Panc1 (cell line): ENCODE measurements around the gene IP6K1. TPM values are rescaled to one million over a fixed set of nuclear protein-coding genes. Genes with fewer than 3 reads are reported as not detected.
A peak's percentile ranks its signal among the peaks of the same experiment; 100 is the strongest.
"Not testable (repeated sequence)": the region's sequence is repeated elsewhere in the genome, so short reads cannot be mapped to it uniquely, and the experiment has no call there.

Experiments
- ATAC-seq: fragments of 200-7000 bp; cut with Tn5 transposase; 2 replicates; pipeline ENCODE4 v1.9.1; 2020; ENCODE audit warnings: mild to moderate bottlenecking, moderate library complexity
- BruUV-seq: library from RNA; stranded (reverse); fragments of 400-500 nt; replicated peaks from 2 replicates; lab custom pipeline; 2021; lab: Mats Ljungman, UMichigan
- CTCF ChIA-PET: fragments of 300-600 bp; sonication (Branson Sonifier 250); formaldehyde crosslinking; loops from one replicate; lab custom pipeline; 2022; ENCODE audit warnings: antibody characterized with exemption; lab: Charles Lee
- POLR2A ChIA-PET: fragments of 300-600 bp; sonication (Branson Sonifier 250); formaldehyde crosslinking; loops from one replicate; lab custom pipeline; 2022; ENCODE audit warnings: antibody characterized with exemption; lab: Charles Lee
- DNase-seq: peaks from one replicate; pipeline ENCODE4 v3.0.0-alpha.2; 2010; ENCODE audit warnings: low read depth, low spot score
- H3K27ac ChIP-seq: 2 replicates; pipeline ENCODE4 v1.5.1; 2011; ENCODE audit warnings: mild to moderate bottlenecking, low read length, inconsistent platforms
- H3K27me3 ChIP-seq: fragments of 200-500 bp; sonication (Bioruptor generic); 2 replicates; pipeline ENCODE4 v1.6.0; 2014; ENCODE audit warnings: low read length, inconsistent platforms; ENCODE audit not compliant: control insufficient read depth, insufficient read depth
- H3K36me3 ChIP-seq: fragments of 200-500 bp; sonication (Bioruptor generic); 2 replicates; pipeline ENCODE4 v1.5.1; 2014; ENCODE audit warnings: inconsistent platforms, mild to moderate bottlenecking, low read length, moderate library complexity; ENCODE audit not compliant: control insufficient read depth, insufficient read depth
- H3K4me1 ChIP-seq: 2 replicates; pipeline ENCODE4 v1.5.1; 2011; ENCODE audit warnings: inconsistent platforms, mild to moderate bottlenecking, low read length, moderate library complexity; ENCODE audit not compliant: control insufficient read depth, insufficient read depth
- H3K4me3 ChIP-seq, 2 experiments: 2 replicates each; pipeline ENCODE4 v1.5.1; 2011 to 2012; ENCODE audit warnings: low read depth in 2 of 2, low read length in 2 of 2, mild to moderate bottlenecking in 2 of 2, inconsistent platforms in 1 of 2, moderate library complexity in 1 of 2
- H3K9me3 ChIP-seq: fragments of 200-500 bp; sonication (Bioruptor generic); 2 replicates; pipeline ENCODE4 v1.5.1; 2014; ENCODE audit warnings: low read depth, mild to moderate bottlenecking, inconsistent platforms, low read length, moderate library complexity; ENCODE audit not compliant: control insufficient read depth, insufficient read depth
- POLR2AphosphoS5 ChIP-seq: IDR thresholded peaks from 2 replicates; pipeline ENCODE4 v1.6.1; 2012; ENCODE audit warnings: mild to moderate bottlenecking, low read depth, low read length, moderate library complexity
- REST ChIP-seq, 2 experiments: IDR thresholded peaks; 2 replicates each; pipeline ENCODE4 v1.6.1; 2011 to 2012; ENCODE audit warnings: low read depth in 2 of 2, control low read depth in 1 of 2, low read length in 1 of 2, mild to moderate bottlenecking in 1 of 2, moderate library complexity in 1 of 2; ENCODE audit not compliant: insufficient read depth in 1 of 2
- SIN3A ChIP-seq: IDR thresholded peaks from 2 replicates; pipeline ENCODE4 v1.6.1; 2012; ENCODE audit warnings: low read depth, mild to moderate bottlenecking, low read length, moderate library complexity, borderline replicate concordance; ENCODE audit not compliant: insufficient read depth
- TCF7L2 ChIP-seq: IDR thresholded peaks from 2 replicates; pipeline ENCODE4 v1.6.1; 2011; ENCODE audit warnings: mild to moderate bottlenecking, low read depth, low read length, inconsistent platforms
- in situ Hi-C: cut with HindIII; loops from 2 replicates; pipeline ENCODE4 v1.10.0; 2016; ENCODE audit warnings: low sequenced_read_pairs, low pct_unique_long_range_greater_than_20kb
- intact Hi-C: fragments of 100-400 bp; cut with micrococcal nuclease; formaldehyde crosslinking; loops from one replicate; pipeline ENCODE4 v1.10.0; 2022; ENCODE audit not compliant: unreplicated experiment
- total RNA-seq: library from RNA; stranded (reverse); gene quantifications from one replicate; pipeline ENCODE4 v1.2.1, GENCODE V29; 2021; ENCODE audit not compliant: unreplicated experiment
- TF ChIP-seq, protein P1 (sequence below): fragments of 450-650 bp; IDR thresholded peaks from 2 replicates; pipeline ENCODE4 v1.5.1; 2017; ENCODE audit warnings: mild to moderate bottlenecking

IP6K1 gene
- total RNA-seq, 1 experiment from 2014 or later: 39.8 TPM

DNA sequence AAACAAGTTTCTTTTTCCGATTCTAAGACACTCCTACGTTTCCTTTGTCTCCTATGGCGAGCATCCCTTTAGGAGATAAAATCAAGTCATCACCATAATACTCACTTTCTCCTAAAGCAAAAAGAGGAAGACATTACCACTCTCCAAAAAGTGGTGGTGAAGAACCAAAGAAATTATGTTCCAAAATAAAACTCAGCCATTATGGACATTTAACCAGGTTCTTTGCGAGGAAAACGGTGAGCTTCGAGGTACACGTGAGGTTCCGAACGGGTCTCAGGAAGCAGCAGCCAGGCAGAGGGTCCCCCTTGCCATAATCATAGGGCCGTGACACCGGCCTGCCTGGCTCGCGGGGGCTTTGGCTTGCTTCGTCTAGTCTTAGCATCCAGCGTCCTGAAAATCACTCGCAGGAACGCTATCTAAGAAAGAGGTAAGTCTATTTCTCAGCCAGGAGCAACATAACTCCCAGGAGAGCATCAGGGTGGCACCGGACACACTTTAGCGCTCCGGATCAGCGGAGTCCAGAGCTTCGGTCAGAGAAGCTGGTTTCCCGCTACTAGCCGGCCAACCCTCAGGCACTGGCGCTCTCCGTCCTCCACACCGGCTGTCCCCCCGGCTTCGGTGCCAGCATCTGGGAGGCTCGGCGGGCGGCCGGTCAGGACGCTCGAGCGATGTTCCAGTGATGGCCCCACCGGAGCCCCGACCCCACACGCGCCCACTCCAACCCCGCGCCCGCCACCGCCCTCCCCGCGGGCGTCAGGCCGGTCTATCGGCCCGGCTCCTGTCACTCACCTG, 581 bp downstream of the IP6K1 start:
- H3K27me3 ChIP-seq: no peaks in the 10 kb centered on the region
- DNase-seq (no peak), ATAC-seq (peak; percentile 68)
- peaks cover 6% of the 10 kb centered on the region for H3K4me1 ChIP-seq
- in situ Hi-C loops (no loop called here), intact Hi-C loops (no loop called here)
- H3K36me3 ChIP-seq: no peaks in the 10 kb centered on the region
- H3K4me3 ChIP-seq: peak overlapping the region; percentile 70 to 78
- no peak for TF ChIP-seq REST (IDR thresholded peaks at IDR 0.05; ENCODE audit: insufficient read depth in 1 of 2, low read depth in 2 of 2, low read length in 1 of 2)
- TF ChIP-seq, protein P1, sequence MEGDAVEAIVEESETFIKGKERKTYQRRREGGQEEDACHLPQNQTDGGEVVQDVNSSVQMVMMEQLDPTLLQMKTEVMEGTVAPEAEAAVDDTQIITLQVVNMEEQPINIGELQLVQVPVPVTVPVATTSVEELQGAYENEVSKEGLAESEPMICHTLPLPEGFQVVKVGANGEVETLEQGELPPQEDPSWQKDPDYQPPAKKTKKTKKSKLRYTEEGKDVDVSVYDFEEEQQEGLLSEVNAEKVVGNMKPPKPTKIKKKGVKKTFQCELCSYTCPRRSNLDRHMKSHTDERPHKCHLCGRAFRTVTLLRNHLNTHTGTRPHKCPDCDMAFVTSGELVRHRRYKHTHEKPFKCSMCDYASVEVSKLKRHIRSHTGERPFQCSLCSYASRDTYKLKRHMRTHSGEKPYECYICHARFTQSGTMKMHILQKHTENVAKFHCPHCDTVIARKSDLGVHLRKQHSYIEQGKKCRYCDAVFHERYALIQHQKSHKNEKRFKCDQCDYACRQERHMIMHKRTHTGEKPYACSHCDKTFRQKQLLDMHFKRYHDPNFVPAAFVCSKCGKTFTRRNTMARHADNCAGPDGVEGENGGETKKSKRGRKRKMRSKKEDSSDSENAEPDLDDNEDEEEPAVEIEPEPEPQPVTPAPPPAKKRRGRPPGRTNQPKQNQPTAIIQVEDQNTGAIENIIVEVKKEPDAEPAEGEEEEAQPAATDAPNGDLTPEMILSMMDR: no peak
- no peak for TF ChIP-seq POLR2AphosphoS5
- no peak for TF ChIP-seq TCF7L2
- no peak for TF ChIP-seq SIN3A
- no peaks in the 10 kb centered on the region for H3K9me3 ChIP-seq
- POLR2A ChIA-PET: no interaction called here
- no TSS peak for BruUV-seq
- CTCF ChIA-PET: interaction anchor here (1.2 kb wide), 1 partner anchor 85 kb away, joined by 4 read pairs; no protein-coding TSS in a partner anchor
- H3K27ac ChIP-seq: peak overlapping the region; percentile 88

GRCh38 chr3:49782277-49782676, 4.1 kb downstream of the IP6K1 start:
- CTCF ChIA-PET: interaction anchor here (0.6 kb wide), 1 partner anchor 59 kb away, joined by 3 read pairs; no protein-coding TSS in a partner anchor
- BruUV-seq: not testable (repeated sequence)
- POLR2A ChIA-PET: interaction anchor here (0.6 kb wide), 1 partner anchor 114 kb away, joined by 3 read pairs; no protein-coding TSS in a partner anchor

More at GRCh38 chr3:49782277-49782676, 4.1 kb downstream of the IP6K1 start:
- ATAC-seq, in situ Hi-C loops, H3K4me1 ChIP-seq, DNase-seq, H3K36me3 ChIP-seq, H3K9me3 ChIP-seq, H3K27me3 ChIP-seq, H3K4me3 ChIP-seq, intact Hi-C loops, H3K27ac ChIP-seq: not testable (repeated sequence)
